Endothelial cell (in vitro differentiated cells): ENCODE data around the gene CDKN2AIP. TPM values are rescaled to one million over a fixed set of nuclear protein-coding genes. Genes with fewer than 3 reads are reported as not detected.
A peak's percentile ranks its signal among the peaks of the same experiment; 100 is the strongest.

Experiments used
- DNase-seq: peaks from one replicate; pipeline ENCODE4 v3.0.0; 2021; ENCODE audit warnings: low spot score
- H3K27ac Mint-ChIP-seq: one replicate; pipeline ENCODE4 v1.8.0; 2021; ENCODE audit warnings: mixed read lengths, inconsistent platforms; ENCODE audit not compliant: unreplicated experiment
- H3K27me3 Mint-ChIP-seq: one replicate; pipeline ENCODE4 v1.8.0; 2021; ENCODE audit warnings: mild to moderate bottlenecking, moderate library complexity, mixed read lengths, inconsistent platforms; ENCODE audit not compliant: unreplicated experiment
- H3K36me3 Mint-ChIP-seq: one replicate; pipeline ENCODE4 v1.8.0; 2021; ENCODE audit warnings: mild to moderate bottlenecking, low read depth, mixed read lengths, inconsistent platforms; ENCODE audit not compliant: unreplicated experiment
- H3K4me1 Mint-ChIP-seq: one replicate; pipeline ENCODE4 v1.8.0; 2021; ENCODE audit warnings: mild to moderate bottlenecking, mixed read lengths, inconsistent platforms; ENCODE audit not compliant: unreplicated experiment
- H3K4me3 Mint-ChIP-seq: one replicate; pipeline ENCODE4 v1.8.0; 2021; ENCODE audit warnings: mild to moderate bottlenecking, mixed read lengths, inconsistent platforms; ENCODE audit not compliant: unreplicated experiment
- H3K9me3 Mint-ChIP-seq: one replicate; pipeline ENCODE4 v1.8.0; 2021; ENCODE audit warnings: mixed read lengths, inconsistent platforms; ENCODE audit not compliant: unreplicated experiment
- CTCF ChIP-seq: fragments of 200-600 bp; sonication (generic); IDR thresholded peaks from one replicate; pipeline ENCODE4 v1.5.0; 2021; ENCODE audit warnings: antibody characterized with exemption; ENCODE audit not compliant: unreplicated experiment
- total RNA-seq: library from RNA; stranded (reverse); fragmentation: NEBNext Ultra II Directional; extraction: Animal tissue kit (Norgen Biotek cat#: 25700); gene quantifications from one replicate; pipeline ENCODE4 v1.2.1, GENCODE V29; 2021; ENCODE audit not compliant: unreplicated experiment

Gene CDKN2AIP
- total RNA-seq, 1 donor from 2014 or later, result 22.0 TPM

- peaks cover 38% of the 10 kb centered on the region for H3K4me1 Mint-ChIP-seq
- no peak for TF ChIP-seq CTCF
- peak overlapping the region; percentile 79 for H3K4me3 Mint-ChIP-seq
- DNase-seq, result no peak
- H3K36me3 Mint-ChIP-seq, result peaks cover 4% of the 10 kb centered on the region
- H3K9me3 Mint-ChIP-seq, result no peaks in the 10 kb centered on the region
- peak overlapping the region; percentile 88 for H3K27ac Mint-ChIP-seq
- peaks cover 9% of the 10 kb centered on the region for H3K27me3 Mint-ChIP-seq
Observed at GRCh38 chr4:183407635-183408464, 36.6 kb upstream of the CDKN2AIP start.

- H3K4me3 Mint-ChIP-seq, result no peak overlapping the region
- H3K4me1 Mint-ChIP-seq, result peaks cover 45% of the 10 kb centered on the region
- H3K9me3 Mint-ChIP-seq, result no peaks in the 10 kb centered on the region
- H3K27ac Mint-ChIP-seq, result no peak overlapping the region
- no peak for DNase-seq
- H3K27me3 Mint-ChIP-seq, result peaks cover 10% of the 10 kb centered on the region
- H3K36me3 Mint-ChIP-seq, result peaks cover 4% of the 10 kb centered on the region
- no peak for TF ChIP-seq CTCF
Observed at GRCh38 chr4:183408796-183409195, 35.6 kb upstream of the CDKN2AIP start.

- DNase-seq, result no peak
- Mint-ChIP-seq H3K27me3 (peaks cover 11% of the 10 kb centered on the region), H3K4me3 (no peak overlapping the region), H3K4me1 (peaks cover 47% of the 10 kb centered on the region), H3K9me3 (no peaks in the 10 kb centered on the region), H3K27ac (peak overlapping the region; percentile 67), H3K36me3 (peaks cover 4% of the 10 kb centered on the region)
- TF ChIP-seq CTCF, result no peak
Observed at GRCh38 chr4:183409483-183409882, 35.0 kb upstream of the CDKN2AIP start.

- H3K27me3 Mint-ChIP-seq, result peaks cover 12% of the 10 kb centered on the region
- no peak overlapping the region for H3K27ac Mint-ChIP-seq
- H3K9me3 Mint-ChIP-seq, result no peaks in the 10 kb centered on the region
- no peak overlapping the region for H3K4me3 Mint-ChIP-seq
- peaks cover 4% of the 10 kb centered on the region for H3K36me3 Mint-ChIP-seq
- peaks cover 44% of the 10 kb centered on the region for H3K4me1 Mint-ChIP-seq
- DNase-seq, result no peak
- no peak for TF ChIP-seq CTCF
Observed at GRCh38 chr4:183409934-183410333, 34.5 kb upstream of the CDKN2AIP start.

- Mint-ChIP-seq H3K4me3 (no peak overlapping the region), H3K4me1 (peaks cover 41% of the 10 kb centered on the region), H3K27me3 (peaks cover 10% of the 10 kb centered on the region), H3K36me3 (peaks cover 4% of the 10 kb centered on the region), H3K9me3 (no peaks in the 10 kb centered on the region), H3K27ac (no peak overlapping the region)
- DNase-seq, result no peak
- TF ChIP-seq CTCF, result no peak
Observed at GRCh38 chr4:183411291-183411861, 33.1 kb upstream of the CDKN2AIP start.
